ENCODE data around the gene CKLF. TPM values are rescaled to one million over a fixed set of nuclear protein-coding genes. Genes with fewer than 3 reads are reported as not detected.
"Not testable (repeated sequence)": the region's sequence is repeated elsewhere in the genome, so short reads cannot be mapped to it uniquely, and the experiment has no call there.

The CKLF gene
- total and polyA plus RNA-seq, 2 donors, result 54.7 to 54.9 TPM

- Histone ChIP-seq H3K4me1 (ENCODE audit: insufficient read depth) (no peaks in the 10 kb centered on the region), H3K4me3 (ENCODE audit: low read depth, low read length) (no peak overlapping the region), H3K36me3 (ENCODE audit: insufficient read depth) (no peaks in the 10 kb centered on the region), H3K27ac (ENCODE audit: low read depth) (no peak overlapping the region)
- DNase-seq (ENCODE audit: extremely low spot score), result no peak
- 80% methylated on average over 12 of the region's 12 CpGs for WGBS
These were observed 56.7 kb downstream of the CKLF start for GRCh38 chr16:66609139-66609510.

- no peaks in the 10 kb centered on the region for H3K4me1 ChIP-seq (ENCODE audit: insufficient read depth)
- no peak overlapping the region for H3K27ac ChIP-seq (ENCODE audit: low read depth)
- H3K4me3 ChIP-seq (ENCODE audit: low read depth, low read length), result no peak overlapping the region
- H3K36me3 ChIP-seq (ENCODE audit: insufficient read depth), result no peaks in the 10 kb centered on the region
- no peak for DNase-seq (ENCODE audit: extremely low spot score)
- 89% methylated on average over 14 of the region's 14 CpGs for WGBS
These were observed 57.9 kb downstream of the CKLF start for GRCh38 chr16:66610111-66610820.

- not testable (repeated sequence) for H3K36me3 ChIP-seq (ENCODE audit: insufficient read depth); H3K27ac ChIP-seq (ENCODE audit: low read depth); H3K4me3 ChIP-seq (ENCODE audit: low read depth, low read length); H3K4me1 ChIP-seq (ENCODE audit: insufficient read depth); DNase-seq (ENCODE audit: extremely low spot score)
- WGBS, result 97% methylated on average over 8 of the region's 8 CpGs
These were observed 59.5 kb downstream of the CKLF start for GRCh38 chr16:66611911-66612310.

DNA sequence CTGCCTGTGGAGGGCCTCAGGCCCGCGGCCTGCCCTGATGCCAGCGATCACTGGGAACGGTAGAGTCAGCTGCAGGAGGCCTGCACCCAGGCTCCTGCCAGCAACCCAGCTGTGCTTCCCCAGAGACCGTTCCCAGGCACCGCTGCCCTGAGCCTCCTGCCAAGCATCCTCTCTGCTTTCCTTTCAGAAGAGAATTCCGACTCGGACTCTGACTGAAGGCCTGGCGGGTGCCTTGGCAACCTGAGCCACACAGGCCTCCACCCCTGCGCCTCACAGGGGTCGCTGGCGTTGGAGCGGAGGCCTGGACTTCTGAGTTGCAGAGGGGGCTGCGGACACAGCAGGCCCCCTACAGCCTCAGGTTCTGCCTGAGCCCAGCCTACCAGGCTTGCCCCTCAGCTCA is 60.0 kb downstream of the CKLF start:
- 85% methylated on average over 14 of the region's 14 CpGs for WGBS
- H3K4me1 ChIP-seq (ENCODE audit: insufficient read depth), result no peaks in the 10 kb centered on the region
- no peak overlapping the region for H3K4me3 ChIP-seq (ENCODE audit: low read depth, low read length)
- no peak overlapping the region for H3K27ac ChIP-seq (ENCODE audit: low read depth)
- no peak for DNase-seq (ENCODE audit: extremely low spot score)
- no peaks in the 10 kb centered on the region for H3K36me3 ChIP-seq (ENCODE audit: insufficient read depth)

DNA sequence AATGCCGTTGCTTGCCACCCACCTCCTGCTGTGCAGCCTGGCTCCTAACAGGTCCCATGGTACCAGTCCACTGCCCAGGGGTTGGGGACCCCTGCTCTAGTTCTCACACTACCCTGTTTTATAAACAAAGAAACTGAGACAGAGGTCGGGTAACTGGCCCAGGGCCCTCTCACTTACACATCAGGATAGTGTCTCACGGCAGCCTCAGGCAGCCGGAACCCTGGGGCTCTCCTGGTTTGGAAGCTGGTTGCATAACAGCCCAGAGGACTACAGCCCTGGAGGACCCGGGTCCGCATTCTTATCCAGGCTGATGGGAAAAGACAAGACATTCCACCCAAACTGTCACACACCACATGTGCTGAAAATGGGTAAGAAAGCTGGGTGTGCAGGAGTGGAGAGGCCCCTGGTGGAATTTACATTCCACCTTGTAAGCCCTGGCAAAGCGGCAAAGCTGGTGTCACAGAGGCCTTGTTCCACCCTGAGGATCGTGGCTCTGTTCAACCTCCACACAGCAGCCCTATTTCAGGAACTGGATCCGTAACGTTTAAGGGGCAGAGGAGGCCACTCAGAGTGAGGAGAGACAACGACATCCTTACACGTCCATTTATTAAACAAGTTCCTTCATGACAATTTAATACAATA is 61.9 kb downstream of the CKLF start:
- WGBS, result 78% methylated on average over 12 of the region's 12 CpGs
- Histone ChIP-seq H3K27ac (ENCODE audit: low read depth) (no peak overlapping the region), H3K4me3 (ENCODE audit: low read depth, low read length) (no peak overlapping the region), H3K4me1 (ENCODE audit: insufficient read depth) (no peaks in the 10 kb centered on the region), H3K36me3 (ENCODE audit: insufficient read depth) (no peaks in the 10 kb centered on the region)
- DNase-seq (ENCODE audit: extremely low spot score), result no peak

Small RNA genes lying within 50 kb of the gene (small RNA-seq; reads per million reads assigned to genes)
- gene CKLF-CMTM1, result not detected

Other genes starting within 250 kb of the CKLF start
- 55.8 TPM for gene CDH5, start 185.9 kb upstream of the CKLF start, total RNA-seq
- gene CDH5, start 185.9 kb upstream of the CKLF start, polyA plus RNA-seq, result 44.0 TPM
- 0.85 TPM for gene BEAN1, start 125.3 kb upstream of the CKLF start, total RNA-seq
- gene BEAN1, start 125.3 kb upstream of the CKLF start, polyA plus RNA-seq, result 1.0 TPM
- gene TK2, start 2.5 kb upstream of the CKLF start, total RNA-seq, result 23.6 TPM
- gene TK2, start 2.5 kb upstream of the CKLF start, polyA plus RNA-seq, result 20.3 TPM
- 3.1 TPM for gene CMTM1, start 13.9 kb downstream of the CKLF start, total RNA-seq
- 1.1 TPM for gene CMTM1, start 13.9 kb downstream of the CKLF start, polyA plus RNA-seq
- gene CMTM2, start 26.9 kb downstream of the CKLF start, total RNA-seq, result not detected
- gene CMTM2, start 26.9 kb downstream of the CKLF start, polyA plus RNA-seq, result not detected
- 29.2 TPM for gene CMTM3, start 52.1 kb downstream of the CKLF start, total RNA-seq
- gene CMTM3, start 52.1 kb downstream of the CKLF start, polyA plus RNA-seq, result 33.4 TPM
- gene CMTM4, start 144.2 kb downstream of the CKLF start, total RNA-seq, result 17.8 TPM
- 8.9 TPM for gene CMTM4, start 144.2 kb downstream of the CKLF start, polyA plus RNA-seq
- gene DYNC1LI2, start 199.0 kb downstream of the CKLF start, total RNA-seq, result 153 TPM
- 74.6 TPM for gene DYNC1LI2, start 199.0 kb downstream of the CKLF start, polyA plus RNA-seq
- not detected for gene TERB1, start 249.0 kb downstream of the CKLF start, total RNA-seq
- gene TERB1, start 249.0 kb downstream of the CKLF start, polyA plus RNA-seq, result not detected

Data from urinary bladder (tissue), 4 donors.